WTC11 (cell line): ENCODE data around the gene RNF215. TPM values are rescaled to one million over a fixed set of nuclear protein-coding genes. Genes with fewer than 3 reads are reported as not detected.
"Not testable (repeated sequence)": the region's sequence is repeated elsewhere in the genome, so short reads cannot be mapped to it uniquely, and the experiment has no call there.

ENCODE experiments used
- ATAC-seq: fragments of 200-7000 bp; cut with Tn5 transposase; 2 replicates; pipeline ENCODE4 v1.10.0; 2021; ENCODE audit warnings: mild to moderate bottlenecking, moderate library complexity
- CTCF ChIA-PET: fragments of 300-600 bp; sonication (Branson Sonifier 250); formaldehyde crosslinking; loops from one replicate; lab custom pipeline; 2021; ENCODE audit warnings: antibody characterized with exemption; lab: Charles Lee
- POLR2A ChIA-PET: fragments of 350-600 bp; sonication (Branson Sonifier 250); formaldehyde crosslinking; loops from one replicate; lab custom pipeline; 2021; ENCODE audit warnings: antibody characterized with exemption; lab: Charles Lee
- DNase-seq: peaks from one replicate; pipeline ENCODE4 v3.0.0; 2021; ENCODE audit warnings: low spot score
- H3K27ac Mint-ChIP-seq: 2 replicates; pipeline ENCODE4 v1.8.0; 2021; ENCODE audit warnings: mixed read lengths
- H3K27me3 Mint-ChIP-seq: 2 replicates; pipeline ENCODE4 v1.8.0; 2021; ENCODE audit warnings: low read depth, mild to moderate bottlenecking, moderate library complexity, mixed read lengths
- H3K36me3 Mint-ChIP-seq: 2 replicates; pipeline ENCODE4 v1.8.0; 2021; ENCODE audit warnings: mixed read lengths
- H3K4me1 Mint-ChIP-seq: 2 replicates; pipeline ENCODE4 v1.8.0; 2022; ENCODE audit warnings: mixed read lengths
- H3K4me3 Mint-ChIP-seq: 2 replicates; pipeline ENCODE4 v1.8.0; 2021; ENCODE audit warnings: mild to moderate bottlenecking, moderate library complexity, mixed read lengths
- H3K9me3 Mint-ChIP-seq: 2 replicates; pipeline ENCODE4 v1.8.0; 2021; ENCODE audit warnings: mixed read lengths
- CREM ChIP-seq: sonication (generic); formaldehyde crosslinking; IDR thresholded peaks from 2 replicates; pipeline ENCODE4 v1.8.1; 2022; ENCODE audit warnings: mild to moderate bottlenecking, missing genetic modification reagents, moderate library complexity
- GTF2I ChIP-seq: fragments of 250-450 bp; sonication (Bioruptor Pico); conservative IDR thresholded peaks from 2 replicates; pipeline ENCODE4 v1.4.0; 2021; ENCODE audit warnings: mild to moderate bottlenecking
- MAX ChIP-seq: sonication (generic); formaldehyde crosslinking; IDR thresholded peaks from 2 replicates; pipeline ENCODE4 v1.8.0; 2022; ENCODE audit warnings: mild to moderate bottlenecking, missing genetic modification reagents
- MYBL2 ChIP-seq: sonication (generic); formaldehyde crosslinking; IDR thresholded peaks from 2 replicates; pipeline ENCODE4 v1.8.1; 2023; ENCODE audit warnings: mild to moderate bottlenecking, moderate library complexity, missing genetic modification reagents
- NFE2L1 ChIP-seq: sonication (generic); formaldehyde crosslinking; IDR thresholded peaks from 2 replicates; pipeline ENCODE4 v1.8.1; 2023; ENCODE audit warnings: missing genetic modification reagents
- RORB ChIP-seq: fragments of 250-450 bp; sonication (Bioruptor Pico); IDR thresholded peaks from 2 replicates; pipeline ENCODE4 v1.9.0; 2021; ENCODE audit warnings: mild to moderate bottlenecking
- SP1 ChIP-seq: sonication (generic); formaldehyde crosslinking; conservative IDR thresholded peaks from 2 replicates; pipeline ENCODE4 v1.8.1; 2022; ENCODE audit warnings: missing genetic modification reagents
- ZNF138 ChIP-seq: sonication (generic); formaldehyde crosslinking; conservative IDR thresholded peaks from 2 replicates; pipeline ENCODE4 v1.8.1; 2022; ENCODE audit warnings: mild to moderate bottlenecking, moderate library complexity, missing genetic modification reagents
- ZNF232 ChIP-seq: sonication (generic); formaldehyde crosslinking; IDR thresholded peaks from 2 replicates; pipeline ENCODE4 v1.8.0; 2022; ENCODE audit warnings: mild to moderate bottlenecking, missing genetic modification reagents
- ZNF263 ChIP-seq: sonication (generic); formaldehyde crosslinking; IDR thresholded peaks from 2 replicates; pipeline ENCODE4 v1.8.1; 2022; ENCODE audit warnings: low read depth, mild to moderate bottlenecking, moderate library complexity, missing genetic modification reagents
- ZNF317 ChIP-seq: sonication (generic); formaldehyde crosslinking; IDR thresholded peaks from 2 replicates; pipeline ENCODE4 v1.8.1; 2023; ENCODE audit warnings: low read depth, mild to moderate bottlenecking, moderate library complexity, missing genetic modification reagents, borderline replicate concordance
- total RNA-seq: library from RNA; stranded (reverse); gene quantifications from 3 replicates; pipeline ENCODE4 v1.2.3, GENCODE V29; 2021
- TF ChIP-seq, protein P1 (sequence below): sonication (generic); formaldehyde crosslinking; IDR thresholded peaks from 2 replicates; pipeline ENCODE4 v1.8.0; 2023; ENCODE audit warnings: missing genetic modification reagents, mild to moderate bottlenecking, borderline replicate concordance
- TF ChIP-seq, protein P2 (sequence below): sonication (generic); formaldehyde crosslinking; IDR thresholded peaks from 2 replicates; pipeline ENCODE4 v1.8.0; 2023; ENCODE audit warnings: mild to moderate bottlenecking, missing genetic modification reagents
- TF ChIP-seq, protein P3 (sequence below): sonication (generic); formaldehyde crosslinking; IDR thresholded peaks from 2 replicates; pipeline ENCODE4 v1.8.1; 2023; ENCODE audit warnings: mild to moderate bottlenecking, missing genetic modification reagents

RNF215 gene
- total RNA-seq, 1 experiment from 2014 or later = 25.4 TPM

GRCh38 chr22:30344447-30345200 lies 42.6 kb downstream of the RNF215 start (continued):
- TF ChIP-seq, protein P1, sequence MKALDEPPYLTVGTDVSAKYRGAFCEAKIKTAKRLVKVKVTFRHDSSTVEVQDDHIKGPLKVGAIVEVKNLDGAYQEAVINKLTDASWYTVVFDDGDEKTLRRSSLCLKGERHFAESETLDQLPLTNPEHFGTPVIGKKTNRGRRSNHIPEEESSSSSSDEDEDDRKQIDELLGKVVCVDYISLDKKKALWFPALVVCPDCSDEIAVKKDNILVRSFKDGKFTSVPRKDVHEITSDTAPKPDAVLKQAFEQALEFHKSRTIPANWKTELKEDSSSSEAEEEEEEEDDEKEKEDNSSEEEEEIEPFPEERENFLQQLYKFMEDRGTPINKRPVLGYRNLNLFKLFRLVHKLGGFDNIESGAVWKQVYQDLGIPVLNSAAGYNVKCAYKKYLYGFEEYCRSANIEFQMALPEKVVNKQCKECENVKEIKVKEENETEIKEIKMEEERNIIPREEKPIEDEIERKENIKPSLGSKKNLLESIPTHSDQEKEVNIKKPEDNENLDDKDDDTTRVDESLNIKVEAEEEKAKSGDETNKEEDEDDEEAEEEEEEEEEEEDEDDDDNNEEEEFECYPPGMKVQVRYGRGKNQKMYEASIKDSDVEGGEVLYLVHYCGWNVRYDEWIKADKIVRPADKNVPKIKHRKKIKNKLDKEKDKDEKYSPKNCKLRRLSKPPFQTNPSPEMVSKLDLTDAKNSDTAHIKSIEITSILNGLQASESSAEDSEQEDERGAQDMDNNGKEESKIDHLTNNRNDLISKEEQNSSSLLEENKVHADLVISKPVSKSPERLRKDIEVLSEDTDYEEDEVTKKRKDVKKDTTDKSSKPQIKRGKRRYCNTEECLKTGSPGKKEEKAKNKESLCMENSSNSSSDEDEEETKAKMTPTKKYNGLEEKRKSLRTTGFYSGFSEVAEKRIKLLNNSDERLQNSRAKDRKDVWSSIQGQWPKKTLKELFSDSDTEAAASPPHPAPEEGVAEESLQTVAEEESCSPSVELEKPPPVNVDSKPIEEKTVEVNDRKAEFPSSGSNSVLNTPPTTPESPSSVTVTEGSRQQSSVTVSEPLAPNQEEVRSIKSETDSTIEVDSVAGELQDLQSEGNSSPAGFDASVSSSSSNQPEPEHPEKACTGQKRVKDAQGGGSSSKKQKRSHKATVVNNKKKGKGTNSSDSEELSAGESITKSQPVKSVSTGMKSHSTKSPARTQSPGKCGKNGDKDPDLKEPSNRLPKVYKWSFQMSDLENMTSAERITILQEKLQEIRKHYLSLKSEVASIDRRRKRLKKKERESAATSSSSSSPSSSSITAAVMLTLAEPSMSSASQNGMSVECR (CRISPR knock-in tag) = no peak
- no peak for TF ChIP-seq RORB (CRISPR knock-in tag)
- TF ChIP-seq, protein P2, sequence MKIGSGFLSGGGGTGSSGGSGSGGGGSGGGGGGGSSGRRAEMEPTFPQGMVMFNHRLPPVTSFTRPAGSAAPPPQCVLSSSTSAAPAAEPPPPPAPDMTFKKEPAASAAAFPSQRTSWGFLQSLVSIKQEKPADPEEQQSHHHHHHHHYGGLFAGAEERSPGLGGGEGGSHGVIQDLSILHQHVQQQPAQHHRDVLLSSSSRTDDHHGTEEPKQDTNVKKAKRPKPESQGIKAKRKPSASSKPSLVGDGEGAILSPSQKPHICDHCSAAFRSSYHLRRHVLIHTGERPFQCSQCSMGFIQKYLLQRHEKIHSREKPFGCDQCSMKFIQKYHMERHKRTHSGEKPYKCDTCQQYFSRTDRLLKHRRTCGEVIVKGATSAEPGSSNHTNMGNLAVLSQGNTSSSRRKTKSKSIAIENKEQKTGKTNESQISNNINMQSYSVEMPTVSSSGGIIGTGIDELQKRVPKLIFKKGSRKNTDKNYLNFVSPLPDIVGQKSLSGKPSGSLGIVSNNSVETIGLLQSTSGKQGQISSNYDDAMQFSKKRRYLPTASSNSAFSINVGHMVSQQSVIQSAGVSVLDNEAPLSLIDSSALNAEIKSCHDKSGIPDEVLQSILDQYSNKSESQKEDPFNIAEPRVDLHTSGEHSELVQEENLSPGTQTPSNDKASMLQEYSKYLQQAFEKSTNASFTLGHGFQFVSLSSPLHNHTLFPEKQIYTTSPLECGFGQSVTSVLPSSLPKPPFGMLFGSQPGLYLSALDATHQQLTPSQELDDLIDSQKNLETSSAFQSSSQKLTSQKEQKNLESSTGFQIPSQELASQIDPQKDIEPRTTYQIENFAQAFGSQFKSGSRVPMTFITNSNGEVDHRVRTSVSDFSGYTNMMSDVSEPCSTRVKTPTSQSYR (CRISPR knock-in tag) = no peak
- TF ChIP-seq GTF2I (CRISPR knock-in tag) = no peak
- TF ChIP-seq, all 79 proteins: peak for 0

GRCh38 chr22:30340911-30341685 lies 46.1 kb downstream of the RNF215 start:
- POLR2A ChIA-PET = no interaction called here
- no peak for DNase-seq

GRCh38 chr22:30338802-30339201 lies 48.4 kb downstream of the RNF215 start:
- ChIA-PET CTCF (interaction anchor here (1.3 kb wide), 1 partner anchor 49 kb away, joined by 3 read pairs; the partner anchor contains the start of gene RNF215), POLR2A (no interaction called here)
- DNase-seq = no peak
- Mint-ChIP-seq H3K9me3 (no peaks in the 10 kb centered on the region), H3K4me1 (no peaks in the 10 kb centered on the region), H3K4me3 (no peak overlapping the region), H3K27me3 (no peaks in the 10 kb centered on the region), H3K27ac (no peak overlapping the region), H3K36me3 (peaks cover 95% of the 10 kb centered on the region)
- ATAC-seq = no peak
- no peak for TF ChIP-seq MYBL2
- TF ChIP-seq ZNF317 (CRISPR knock-in tag) = no peak
- no peak for TF ChIP-seq MAX (CRISPR knock-in tag)
- no peak for TF ChIP-seq ZNF138 (CRISPR knock-in tag)
- TF ChIP-seq RORB (CRISPR knock-in tag) = no peak
- TF ChIP-seq ZNF263 (CRISPR knock-in tag) = no peak
- TF ChIP-seq, protein P2 (CRISPR knock-in tag) = no peak
- no peak for TF ChIP-seq SP1
- no peak for TF ChIP-seq NFE2L1
- no peak for TF ChIP-seq CREM (CRISPR knock-in tag)

More at GRCh38 chr22:30340911-30341685, 46.1 kb downstream of the RNF215 start:
- no peak for ATAC-seq
- TF ChIP-seq, protein P3, sequence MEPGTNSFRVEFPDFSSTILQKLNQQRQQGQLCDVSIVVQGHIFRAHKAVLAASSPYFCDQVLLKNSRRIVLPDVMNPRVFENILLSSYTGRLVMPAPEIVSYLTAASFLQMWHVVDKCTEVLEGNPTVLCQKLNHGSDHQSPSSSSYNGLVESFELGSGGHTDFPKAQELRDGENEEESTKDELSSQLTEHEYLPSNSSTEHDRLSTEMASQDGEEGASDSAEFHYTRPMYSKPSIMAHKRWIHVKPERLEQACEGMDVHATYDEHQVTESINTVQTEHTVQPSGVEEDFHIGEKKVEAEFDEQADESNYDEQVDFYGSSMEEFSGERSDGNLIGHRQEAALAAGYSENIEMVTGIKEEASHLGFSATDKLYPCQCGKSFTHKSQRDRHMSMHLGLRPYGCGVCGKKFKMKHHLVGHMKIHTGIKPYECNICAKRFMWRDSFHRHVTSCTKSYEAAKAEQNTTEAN = no peak
- TF ChIP-seq ZNF232 (CRISPR knock-in tag) = no peak
- Mint-ChIP-seq H3K4me1 (no peaks in the 10 kb centered on the region), H3K27ac (no peak overlapping the region), H3K36me3 (peaks cover 95% of the 10 kb centered on the region), H3K9me3 (no peaks in the 10 kb centered on the region), H3K4me3 (no peak overlapping the region), H3K27me3 (no peaks in the 10 kb centered on the region)
- CTCF ChIA-PET = interaction anchor here (1.4 kb wide), 2 partner anchors 14 to 53 kb away, joined by 4 to 6 read pairs; partner anchors contain the start of gene TBC1D10A

DNA sequence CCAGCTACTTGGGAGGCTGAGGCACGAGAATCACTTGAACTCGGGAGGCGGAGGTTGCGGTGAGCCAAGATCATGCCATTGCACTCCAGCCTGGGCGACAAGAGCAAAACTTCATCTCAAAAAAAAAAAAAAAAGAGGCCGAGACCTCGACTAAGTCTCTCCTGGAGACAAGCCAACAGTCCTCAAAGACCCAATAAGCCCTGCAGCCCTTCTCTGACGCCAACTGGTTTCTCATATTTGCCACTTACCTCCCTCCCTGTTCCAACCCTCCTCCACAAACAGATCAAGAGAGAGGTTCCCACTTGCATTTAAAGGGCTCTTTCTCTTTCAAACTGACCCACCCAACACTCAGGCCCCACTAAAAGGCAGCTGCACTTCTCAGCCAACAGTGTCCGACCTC lies 48.9 kb downstream of the RNF215 start:
- DNase-seq, H3K9me3 Mint-ChIP-seq, H3K27ac Mint-ChIP-seq, H3K4me3 Mint-ChIP-seq, H3K27me3 Mint-ChIP-seq, POLR2A ChIA-PET, H3K4me1 Mint-ChIP-seq, ATAC-seq: not testable (repeated sequence)
- peaks cover 95% of the 10 kb centered on the region for H3K36me3 Mint-ChIP-seq
- CTCF ChIA-PET = interaction anchor here (1.0 to 1.3 kb wide), 2 partner anchors 49 to 50 kb away, joined by 3 read pairs; partner anchors contain the start of gene RNF215
